CD14-positive monocyte (primary cell): ENCODE measurements around the gene STX8. TPM values are rescaled to one million over a fixed set of nuclear protein-coding genes. Genes with fewer than 3 reads are reported as not detected.

Experiments used
- DNase-seq, 3 donors: peaks; one replicate each; pipeline ENCODE4 v3.0.0-alpha.2; 2011 to 2022
- H2AFZ ChIP-seq: 2 replicates; pipeline ENCODE4 v1.6.0; 2012; ENCODE audit warnings: mild to moderate bottlenecking, low read depth, low read length, inconsistent platforms; ENCODE audit not compliant: insufficient read depth, poor library complexity, severe bottlenecking
- H3K27ac ChIP-seq, 2 donors: 1 replicate in 1 of 2; 2 replicates in 1 of 2; pipeline ENCODE4 v1.5.1; 2012 to 2013; ENCODE audit warnings: low read length in 2 of 2, control low read depth in 1 of 2, inconsistent platforms in 1 of 2, low read depth in 1 of 2, mild to moderate bottlenecking in 1 of 2
- H3K27me3 ChIP-seq, 2 donors: one replicate each; pipeline versions ENCODE4 v1.6.0 to v1.6.1; 2011 to 2013; ENCODE audit warnings: low read length in 2 of 2; ENCODE audit not compliant: control insufficient read depth in 2 of 2, insufficient read depth in 2 of 2
- H3K36me3 ChIP-seq, 2 donors: replicated peaks in 1 of 2; 1 replicate in 1 of 2; 2 replicates in 1 of 2; pipeline versions ENCODE4 v1.5.1 to v1.6.1; 2012 to 2013; ENCODE audit warnings: low read length in 2 of 2, control low read depth in 1 of 2, inconsistent platforms in 1 of 2, mild to moderate bottlenecking in 1 of 2; ENCODE audit not compliant: insufficient read depth in 2 of 2, control insufficient read depth in 1 of 2
- H3K4me1 ChIP-seq, 2 donors: 1 replicate in 1 of 2; 2 replicates in 1 of 2; pipeline versions ENCODE4 v1.5.1 to v1.6.1; 2012 to 2013; ENCODE audit warnings: low read length in 2 of 2, control low read depth in 1 of 2, inconsistent platforms in 1 of 2, mild to moderate bottlenecking in 1 of 2, moderate library complexity in 1 of 2; ENCODE audit not compliant: insufficient read depth in 2 of 2, control insufficient read depth in 1 of 2
- H3K4me2 ChIP-seq: replicated peaks from 2 replicates; pipeline ENCODE3; 2012; ENCODE audit warnings: low read length, moderate library complexity, mild to moderate bottlenecking; ENCODE audit not compliant: poor library complexity, severe bottlenecking; ENCODE audit errors: extremely low read depth
- H3K4me3 ChIP-seq, 3 experiments: fragments of 200-600 bp in 1 of 3; sonication (generic) in 1 of 3; replicated peaks in 1 of 3; 1 replicate in 2 of 3; 2 replicates in 1 of 3; pipeline ENCODE4 v1.5.1; 2011 to 2013; ENCODE audit warnings: low read length in 3 of 3, mild to moderate bottlenecking in 3 of 3, control low read depth in 2 of 3, low read depth in 2 of 3, inconsistent platforms in 1 of 3, moderate library complexity in 1 of 3
- H3K79me2 ChIP-seq: 2 replicates; pipeline ENCODE4 v1.6.0; 2012; ENCODE audit warnings: mild to moderate bottlenecking, control low read depth, inconsistent platforms, low read length, moderate library complexity; ENCODE audit not compliant: insufficient read depth
- H3K9ac ChIP-seq: 2 replicates; pipeline ENCODE4 v1.6.0; 2017; ENCODE audit warnings: low read length, mild to moderate bottlenecking; ENCODE audit not compliant: insufficient read depth, poor library complexity, severe bottlenecking
- H3K9me3 ChIP-seq, 2 donors: replicated peaks in 1 of 2; 1 replicate in 1 of 2; 2 replicates in 1 of 2; pipeline versions ENCODE4 v1.5.1 to v1.6.1; 2012 to 2013; ENCODE audit warnings: low read length in 2 of 2, control low read depth in 1 of 2; ENCODE audit not compliant: control insufficient read depth in 1 of 2, insufficient read depth in 1 of 2
- H4K20me1 ChIP-seq: 2 replicates; pipeline ENCODE4 v1.6.0; 2012; ENCODE audit warnings: mild to moderate bottlenecking, low read length, control low read depth, moderate library complexity; ENCODE audit not compliant: insufficient read depth
- H3K27ac Mint-ChIP-seq, 7 donors: one replicate each; pipeline ENCODE4 v1.8.0; 2020; ENCODE audit warnings: mild to moderate bottlenecking in 7 of 7, mixed read lengths in 7 of 7, moderate library complexity in 6 of 7, inconsistent platforms in 2 of 7
- H3K27me3 Mint-ChIP-seq, 3 donors: one replicate each; pipeline ENCODE4 v1.8.0; 2021 to 2022; ENCODE audit warnings: low read depth in 3 of 3, mild to moderate bottlenecking in 3 of 3, mixed read lengths in 3 of 3, moderate library complexity in 3 of 3, inconsistent platforms in 1 of 3
- H3K36me3 Mint-ChIP-seq, 2 donors: one replicate each; pipeline ENCODE4 v1.8.0; 2020; ENCODE audit warnings: mixed read lengths in 2 of 2, inconsistent platforms in 1 of 2, mild to moderate bottlenecking in 1 of 2
- H3K4me1 Mint-ChIP-seq: one replicate; pipeline ENCODE4 v1.8.0; 2020; ENCODE audit warnings: mild to moderate bottlenecking, mixed read lengths
- H3K4me3 Mint-ChIP-seq, 2 donors: one replicate each; pipeline ENCODE4 v1.8.0; 2020; ENCODE audit warnings: mild to moderate bottlenecking in 2 of 2, mixed read lengths in 2 of 2, moderate library complexity in 1 of 2
- H3K9me3 Mint-ChIP-seq, 7 donors: one replicate each; pipeline ENCODE4 v1.8.0; 2020 to 2022; ENCODE audit warnings: mixed read lengths in 7 of 7, mild to moderate bottlenecking in 6 of 7, moderate library complexity in 6 of 7, inconsistent platforms in 2 of 7
- CTCF ChIP-seq: fragments of 200-600 bp; IDR thresholded peaks from one replicate; pipeline ENCODE4 v1.8.0; 2022; ENCODE audit warnings: antibody characterized with exemption, mild to moderate bottlenecking
- WGBS: methylation state at CpG from one replicate; pipeline ENCODE4 v1.1.5; 2013; ENCODE audit warnings: missing lambda C conversion rate; ENCODE audit not compliant: insufficient coverage; 5-methylcytosine and 5-hydroxymethylcytosine counted together
- intact Hi-C, 2 donors: fragments of 100-400 bp; cut with micrococcal nuclease; formaldehyde crosslinking; loops; one replicate each; pipeline versions ENCODE4 v1.15.0 to v1.15.1; 2023
- polyA plus RNA-seq, 3 donors: library from polyadenylated mRNA; depleted of rRNA in 1 of 3; unstranded in 2 of 3; stranded (reverse) in 1 of 3; fragments of 300-500 nt in 2 of 3; fragments of >200 nt in 1 of 3; fragmentation: Illumina TruSeq in 2 of 3; gene quantifications; 1 replicate in 2 of 3; 2 replicates in 1 of 3; pipeline ENCODE4 v1.2.3, GENCODE V29; 2012 to 2021

The STX8 gene
- polyA plus RNA-seq, 3 donors, result 44.4 to 170 (median 142) TPM

- DNase-seq, result no peak
- no peak overlapping the region for H3K27ac Mint-ChIP-seq
- TF ChIP-seq CTCF, result no peak
Observed at GRCh38 chr17:9408381-9408780, 167.2 kb downstream of the STX8 start.

GRCh38 chr17:9406046-9406606, 169.5 kb downstream of the STX8 start:
- Mint-ChIP-seq H3K36me3 (peaks cover 3 to 4% of the 10 kb centered on the region in 2 donors), H3K4me1 (peaks cover 2% of the 10 kb centered on the region), H3K4me3 (no peak overlapping the region), H3K27ac (no peak overlapping the region), H3K27me3 (peaks cover 0 to 1% (median 0%) of the 10 kb centered on the region in 3 donors), H3K9me3 (peaks cover 0 to 3% (median 0%) of the 10 kb centered on the region in 7 donors)
- Histone ChIP-seq H3K79me2 (no peaks in the 10 kb centered on the region), H3K27ac (no peak overlapping the region), H3K4me1 (no peaks in the 10 kb centered on the region), H3K9me3 (no peaks in the 10 kb centered on the region), H4K20me1 (no peaks in the 10 kb centered on the region), H3K9ac (no peak overlapping the region), H3K4me3 (no peak overlapping the region), H3K4me2 (no peak overlapping the region), H2AFZ (no peak overlapping the region), H3K27me3 (no peaks in the 10 kb centered on the region), H3K36me3 (no peaks in the 10 kb centered on the region)
- no peak for TF ChIP-seq CTCF
- intact Hi-C loops, result no loop called here
- no peak for DNase-seq
- WGBS, result no CpG with 5 or more reads among the region's 2 CpGs

More at GRCh38 chr17:9408381-9408780, 167.2 kb downstream of the STX8 start:
- intact Hi-C loops, result no loop called here
- no peaks in the 10 kb centered on the region for H4K20me1 ChIP-seq
- no peak overlapping the region for H3K4me3 ChIP-seq
- Mint-ChIP-seq H3K4me3 (no peak overlapping the region), H3K9me3 (peaks cover 0 to 2% (median 0%) of the 10 kb centered on the region in 7 donors), H3K27me3 (no peaks in the 10 kb centered on the region), H3K36me3 (peaks cover 3 to 4% of the 10 kb centered on the region in 2 donors), H3K4me1 (no peaks in the 10 kb centered on the region)
- H3K9ac ChIP-seq, result no peak overlapping the region
- no peaks in the 10 kb centered on the region for H3K36me3 ChIP-seq
- no peak overlapping the region for H2AFZ ChIP-seq
- H3K27ac ChIP-seq, result no peak overlapping the region
- H3K27me3 ChIP-seq, result no peaks in the 10 kb centered on the region
- WGBS, result no CpG with 5 or more reads among the region's 1 CpG
- H3K4me1 ChIP-seq, result no peaks in the 10 kb centered on the region
- H3K9me3 ChIP-seq, result no peaks in the 10 kb centered on the region
- H3K79me2 ChIP-seq, result no peaks in the 10 kb centered on the region
- no peak overlapping the region for H3K4me2 ChIP-seq
